ENCODE data around the gene ZNF839. TPM values are rescaled to one million over a fixed set of nuclear protein-coding genes. Genes with fewer than 3 reads are reported as not detected.
"Not testable (repeated sequence)": the region's sequence is repeated elsewhere in the genome, so short reads cannot be mapped to it uniquely, and the experiment has no call there.

The ZNF839 gene
- total and polyA plus RNA-seq, 5 experiments from 2014 or later, result 4.3 to 19.5 (median 7.2) TPM

DNA sequence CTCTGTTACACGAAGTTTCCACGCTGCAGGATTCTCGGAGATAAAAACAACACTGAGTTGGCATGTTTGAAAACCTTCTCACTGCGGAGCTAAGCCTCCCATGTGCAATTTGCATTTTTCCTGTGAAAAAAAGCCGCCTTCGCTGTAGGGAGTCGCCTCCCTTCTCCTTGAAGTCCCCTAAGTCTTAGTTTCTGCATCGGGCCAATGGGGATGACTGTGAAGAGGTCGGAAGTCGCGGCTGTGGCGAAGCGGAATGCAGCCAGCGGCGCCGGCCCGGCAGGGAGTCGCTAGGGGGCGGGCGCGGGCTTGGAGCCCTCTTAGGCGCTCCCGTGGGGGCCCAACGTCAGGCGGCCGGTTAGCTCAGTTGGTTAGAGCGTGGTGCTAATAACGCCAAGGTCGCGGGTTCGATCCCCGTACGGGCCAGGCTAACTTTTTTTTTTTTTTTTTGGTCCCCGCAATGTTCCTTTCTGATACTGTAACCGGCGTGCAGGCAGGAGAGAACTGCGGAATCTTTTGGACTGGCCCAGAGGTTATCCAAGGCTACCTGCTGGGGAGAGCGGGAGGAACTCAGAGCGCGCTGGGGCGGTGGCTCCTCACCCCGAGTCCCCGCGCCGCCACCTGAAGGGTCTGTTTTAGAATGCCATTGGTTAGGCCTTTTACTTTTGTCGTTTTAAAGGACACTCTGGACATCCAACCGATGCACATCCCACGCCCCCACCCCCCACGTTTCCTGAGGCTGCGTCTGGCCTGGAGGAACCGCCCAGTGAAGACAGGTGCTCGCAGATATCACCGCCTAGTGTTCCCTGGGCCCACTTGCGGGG, 2.6 kb upstream of the ZNF839 start:
- POLR2A ChIA-PET, result interaction anchor here (0.5 to 2.3 kb wide), 14 partner anchors 9 to 611 kb away, joined by 3 to 10 read pairs (median 4); partner anchors contain the start of genes CINP, DYNC1H1, MOK and TECPR2
- peak overlapping the region; percentile 94 to 100 (median 98) for H3K27ac Mint-ChIP-seq
- DNase-seq (peak; percentile 89 to 98 (median 95)), ATAC-seq (peak; percentile 63 to 66)
- peaks cover 0 to 3% (median 0%) of the 10 kb centered on the region in 5 donors for H3K27me3 Mint-ChIP-seq
- peaks cover 0 to 3% (median 0%) of the 10 kb centered on the region in 9 donors for H3K9me3 Mint-ChIP-seq
- peaks cover 27 to 70% (median 69%) of the 10 kb centered on the region in 4 donors for H3K4me1 Mint-ChIP-seq
- H3K4me3 Mint-ChIP-seq, result peak overlapping the region; percentile 89 to 98 (median 95)
- H3K36me3 Mint-ChIP-seq, result no peaks in the 10 kb centered on the region

DNA sequence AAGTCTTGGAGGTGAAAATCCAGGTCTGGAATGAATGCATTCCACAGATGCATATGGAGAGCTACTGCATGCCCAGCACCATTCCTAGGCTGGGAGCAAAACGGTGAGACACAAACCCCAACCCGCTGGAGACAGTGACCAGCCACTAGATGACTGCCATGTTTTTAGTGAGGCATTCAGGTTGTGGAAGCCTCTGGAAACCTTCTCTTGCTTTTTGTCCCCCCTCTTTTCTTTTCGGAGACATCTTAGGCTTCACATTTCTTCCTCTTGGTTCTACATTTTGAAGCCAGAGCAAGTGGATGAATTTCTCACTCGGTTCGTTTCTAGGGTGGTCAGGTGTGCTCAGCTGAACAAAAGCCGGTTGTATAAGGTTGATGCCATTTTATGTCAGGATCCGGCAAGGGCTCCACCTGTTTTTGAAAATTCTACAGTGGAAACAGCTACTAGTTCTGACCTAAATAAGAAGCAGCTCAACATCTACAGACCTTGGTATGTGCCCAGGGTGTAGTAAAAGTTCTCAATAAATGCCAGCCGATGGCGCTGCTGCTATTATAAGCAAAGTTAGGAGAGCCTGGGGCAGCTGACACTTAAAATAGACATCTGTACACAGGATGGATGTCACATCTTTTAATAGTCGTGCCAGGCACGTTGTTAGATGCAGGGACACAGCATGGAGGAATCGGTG, 1.8 kb upstream of the ZNF839 start:
- Mint-ChIP-seq H3K4me1 (peaks cover 29 to 73% (median 69%) of the 10 kb centered on the region in 4 donors), H3K27me3 (peaks cover 0 to 3% (median 0%) of the 10 kb centered on the region in 5 donors)

DNA sequence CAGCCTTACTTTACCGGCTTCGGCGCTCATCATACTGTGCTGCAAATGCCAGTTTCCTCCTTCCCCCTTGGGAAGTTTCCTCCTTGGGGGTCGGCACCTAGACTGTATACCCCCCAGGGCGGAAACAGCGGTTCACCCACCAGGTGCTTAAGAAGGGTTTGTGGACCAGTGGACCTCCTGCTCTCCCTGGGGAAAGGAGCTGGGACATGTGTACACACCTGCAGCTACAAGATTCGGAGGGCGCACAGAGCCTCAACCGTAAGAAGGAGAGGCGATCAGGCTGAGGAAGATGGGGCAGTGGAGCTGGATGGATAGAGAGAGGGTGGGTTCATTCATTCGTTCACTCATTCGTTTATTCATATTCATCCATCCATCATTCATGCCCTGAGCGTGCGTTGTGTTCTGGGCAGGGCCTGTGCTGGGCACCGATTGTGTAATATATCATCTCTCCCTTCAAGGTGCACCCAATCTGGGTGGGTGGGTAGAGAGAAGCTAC, 717 bp upstream of the ZNF839 start:
- H3K4me3 Mint-ChIP-seq, result peak overlapping the region; percentile 89 to 98 (median 95)
- peak overlapping the region; percentile 94 to 100 (median 98) for H3K27ac Mint-ChIP-seq

More for the DNA sequence above, 1.8 kb upstream of the ZNF839 start:
- H3K27ac Mint-ChIP-seq, result peak overlapping the region; percentile 94 to 100 (median 98)
- H3K4me3 Mint-ChIP-seq, result peak overlapping the region; percentile 89 to 98 (median 95)
- peaks cover 0 to 3% (median 0%) of the 10 kb centered on the region in 9 donors for H3K9me3 Mint-ChIP-seq
- POLR2A ChIA-PET, result interaction anchor here (0.5 to 2.3 kb wide), 9 partner anchors 9 to 1772 kb away, joined by 3 to 10 read pairs (median 4); partner anchors contain the start of genes CINP, DYNC1H1, MOK and TECPR2
- DNase-seq (peak in 2 of 10 donors; percentile 23 to 24), ATAC-seq (no peak)
- no peaks in the 10 kb centered on the region for H3K36me3 Mint-ChIP-seq

DNA sequence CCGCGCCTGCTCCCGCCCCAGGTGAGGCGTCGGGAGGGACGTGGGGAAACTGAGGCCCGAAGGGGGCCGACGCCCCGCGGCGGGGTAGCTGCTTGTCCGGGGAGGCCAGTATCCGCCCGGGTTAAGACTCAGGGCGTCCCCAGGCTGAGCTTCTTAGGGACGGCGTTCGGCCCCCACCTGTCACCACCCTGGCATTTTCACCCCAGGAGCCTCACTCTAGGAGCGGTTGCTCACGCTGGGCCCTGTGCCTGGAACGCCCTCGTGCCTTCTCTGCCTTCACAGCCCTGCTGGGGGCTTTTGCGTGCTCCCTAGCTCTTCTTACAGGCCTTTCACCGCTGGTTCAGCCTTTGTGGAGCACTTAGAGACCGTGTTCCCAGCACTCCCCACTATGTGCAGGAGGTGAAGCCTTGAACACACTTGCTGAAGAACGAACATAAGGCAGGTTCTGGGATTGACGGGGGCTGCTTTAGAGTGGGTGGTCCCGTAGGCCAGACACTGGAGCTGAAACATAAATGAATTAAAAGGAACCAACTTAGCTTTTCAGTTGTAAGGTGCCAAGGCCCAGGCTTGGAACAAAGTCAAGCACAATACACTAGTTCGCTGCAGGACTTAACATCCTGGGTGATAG, 601 bp downstream of the ZNF839 start:
- peak overlapping the region; percentile 80 to 94 (median 89) for H3K4me3 Mint-ChIP-seq
- peaks cover 0 to 3% (median 0%) of the 10 kb centered on the region in 9 donors for H3K9me3 Mint-ChIP-seq
- POLR2A ChIA-PET, result interaction anchor here (0.9 to 2.2 kb wide), 9 partner anchors 12 to 499 kb away, joined by 3 to 11 read pairs (median 3); partner anchors contain the start of genes CINP, MOK and TECPR2

More for the DNA sequence above, 717 bp upstream of the ZNF839 start:
- DNase-seq, result no peak
- Mint-ChIP-seq H3K27me3 (peaks cover 0 to 3% (median 0%) of the 10 kb centered on the region in 5 donors), H3K36me3 (no peaks in the 10 kb centered on the region), H3K9me3 (peaks cover 0 to 3% (median 0%) of the 10 kb centered on the region in 9 donors), H3K4me1 (peaks cover 28 to 77% (median 70%) of the 10 kb centered on the region in 4 donors)
- POLR2A ChIA-PET, result interaction anchor here (0.6 to 2.0 kb wide), 7 partner anchors 14 to 558 kb away, joined by 3 to 11 read pairs (median 3); partner anchors contain the start of genes DYNC1H1, MOK and WDR20
- no peak for ATAC-seq

DNA sequence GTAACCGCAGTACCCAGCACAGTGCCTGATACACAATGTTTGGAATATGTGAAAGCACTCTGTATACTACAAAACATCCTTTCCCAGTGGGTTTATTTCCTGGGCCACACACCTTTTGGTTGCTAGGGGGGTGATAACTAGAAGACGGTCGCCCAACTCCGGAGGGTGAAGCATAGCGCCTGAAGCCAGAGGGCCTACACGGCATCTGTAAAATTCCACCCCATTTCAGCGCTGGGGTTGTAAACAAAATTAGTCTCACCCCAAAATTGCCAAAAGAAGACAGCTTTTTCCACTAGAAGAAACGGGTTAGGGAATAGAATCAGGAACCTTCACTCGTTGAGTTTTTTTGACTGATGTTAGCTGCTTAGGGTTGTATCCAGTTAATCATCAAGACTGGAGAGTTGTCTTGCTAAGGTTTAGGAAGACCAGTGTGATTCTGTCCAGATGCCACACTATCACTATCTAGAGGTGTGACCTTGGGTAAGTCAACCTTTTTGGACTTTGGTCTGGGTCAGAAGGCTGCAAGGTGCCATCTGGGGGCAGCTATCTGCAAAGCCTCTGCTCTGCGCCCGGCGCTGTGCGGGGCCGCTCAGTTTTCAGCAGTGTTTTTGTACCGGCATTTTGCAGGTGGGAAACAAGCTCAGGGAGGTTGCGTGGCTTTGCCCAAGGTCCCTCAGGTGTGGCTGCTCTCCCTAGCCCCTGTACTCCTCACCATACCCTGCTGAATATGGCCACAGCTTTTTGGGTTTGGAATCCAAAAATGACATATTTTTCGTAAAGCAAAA, 1.3 kb downstream of the ZNF839 start:
- H3K27me3 Mint-ChIP-seq, result peaks cover 0 to 3% (median 0%) of the 10 kb centered on the region in 5 donors
- POLR2A ChIA-PET, result interaction anchor here (1.0 to 2.2 kb wide), 7 partner anchors 11 to 497 kb away, joined by 3 to 11 read pairs (median 4); partner anchors contain the start of genes CINP, MOK and TECPR2
- peaks cover 0 to 5% (median 0%) of the 10 kb centered on the region in 3 donors for H3K36me3 Mint-ChIP-seq
- peak overlapping the region; percentile 80 to 94 (median 89) for H3K4me3 Mint-ChIP-seq
- ATAC-seq (no peak), DNase-seq (peak in 1 of 10 donors; percentile 1)
- H3K9me3 Mint-ChIP-seq, result peaks cover 0 to 3% (median 0%) of the 10 kb centered on the region in 9 donors
- H3K4me1 Mint-ChIP-seq, result peaks cover 20 to 62% (median 54%) of the 10 kb centered on the region in 4 donors
- peak overlapping the region; percentile 89 to 100 (median 96) for H3K27ac Mint-ChIP-seq

More for the DNA sequence above, 601 bp downstream of the ZNF839 start:
- H3K27ac Mint-ChIP-seq, result peak overlapping the region; percentile 89 to 100 (median 96)
- DNase-seq, result peak; percentile 21 to 69 (median 49)
- ATAC-seq, result peak; percentile 46 to 48
- H3K27me3 Mint-ChIP-seq, result peaks cover 0 to 3% (median 0%) of the 10 kb centered on the region in 5 donors
- no peaks in the 10 kb centered on the region for H3K36me3 Mint-ChIP-seq
- peaks cover 20 to 67% (median 57%) of the 10 kb centered on the region in 4 donors for H3K4me1 Mint-ChIP-seq

DNA sequence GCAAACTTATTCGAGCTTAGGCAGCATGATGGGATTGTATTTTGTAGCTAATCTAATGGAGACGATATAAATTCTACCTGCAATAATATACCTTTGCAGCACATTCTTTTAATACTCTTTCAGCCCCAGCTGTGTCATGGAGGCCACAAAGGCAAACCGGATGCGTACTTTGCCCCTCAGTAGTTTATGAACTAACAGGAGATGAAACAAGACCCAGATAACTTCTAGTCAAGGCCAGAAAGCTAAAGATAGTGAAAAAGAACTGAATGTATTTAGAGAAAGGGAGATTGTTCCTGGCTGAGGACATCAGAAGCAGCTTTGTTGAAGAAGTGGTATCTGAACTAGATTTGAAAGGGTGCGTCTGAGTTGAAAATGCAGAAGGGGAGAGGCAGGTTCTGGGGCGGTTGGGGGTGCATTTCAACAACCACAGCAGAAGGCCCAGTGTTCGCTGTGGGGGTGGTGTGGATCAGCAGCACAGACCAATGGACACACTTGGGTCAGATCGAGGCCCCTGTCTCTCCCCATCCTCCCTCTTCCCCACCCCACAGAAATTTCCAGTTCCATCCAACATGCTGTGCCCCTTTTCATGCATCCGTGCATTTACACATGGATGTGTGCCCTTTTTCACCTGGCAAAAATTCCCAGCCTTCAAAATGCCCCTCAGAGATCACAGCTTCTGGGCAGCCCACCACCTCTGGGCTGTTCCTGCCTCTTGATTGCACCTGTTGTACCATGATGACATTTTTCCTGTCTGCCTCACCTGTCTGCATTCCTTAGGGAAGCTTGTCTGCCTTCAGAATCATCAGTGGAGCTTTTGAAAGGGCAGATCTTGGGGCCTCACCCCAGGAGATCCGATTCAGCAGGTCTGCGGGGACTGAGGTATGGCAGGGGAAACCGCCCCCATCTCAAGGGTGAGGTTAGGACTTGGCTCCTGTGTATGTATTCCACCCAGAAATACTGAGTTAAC, 2.2 kb downstream of the ZNF839 start:
- ATAC-seq, result no peak
- peaks cover 0 to 10% (median 4%) of the 10 kb centered on the region in 3 donors for H3K36me3 Mint-ChIP-seq
- POLR2A ChIA-PET, result interaction anchor here (1.2 to 2.2 kb wide), 2 partner anchors 10 to 13 kb away, joined by 4 to 7 read pairs; no protein-coding TSS in a partner anchor
- H3K9me3 Mint-ChIP-seq, result peaks cover 0 to 2% (median 0%) of the 10 kb centered on the region in 9 donors
- peaks cover 18 to 56% (median 45%) of the 10 kb centered on the region in 4 donors for H3K4me1 Mint-ChIP-seq
- peak overlapping the region in 3 of 10 donors; percentile 0 to 89 (median 27) for H3K4me3 Mint-ChIP-seq
- peak in 1 of 10 donors; percentile 30 for DNase-seq
- peaks cover 0 to 2% (median 0%) of the 10 kb centered on the region in 5 donors for H3K27me3 Mint-ChIP-seq
- peak overlapping the region in 8 of 10 donors; percentile 41 to 98 (median 87) for H3K27ac Mint-ChIP-seq

DNA sequence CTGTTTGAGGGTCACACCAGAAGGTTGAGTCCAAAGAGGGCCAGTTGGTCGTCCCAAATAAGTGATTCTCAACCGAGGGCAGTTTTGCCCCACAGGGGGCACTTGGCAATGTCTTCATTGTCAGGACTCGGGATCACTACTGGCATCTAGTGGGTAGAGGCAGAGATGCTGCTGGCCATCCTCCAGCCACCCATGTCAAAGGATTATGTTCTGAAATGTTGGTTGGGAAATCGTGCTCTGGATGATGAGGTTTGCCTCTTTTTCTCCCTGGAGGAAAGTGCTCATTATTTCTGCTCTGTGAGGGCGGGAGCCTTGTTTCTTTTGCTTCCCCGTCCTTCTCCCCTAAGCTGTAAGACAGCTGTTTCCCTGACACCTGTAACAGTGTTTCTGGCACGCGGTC, 3.6 kb downstream of the ZNF839 start:
- H3K4me3 Mint-ChIP-seq, result peak overlapping the region in 4 of 10 donors; percentile 13 to 75 (median 32)
- peaks cover 0 to 11% (median 4%) of the 10 kb centered on the region in 3 donors for H3K36me3 Mint-ChIP-seq
- ATAC-seq (no peak), DNase-seq (peak in 2 of 10 donors; percentile 28 to 66)
- POLR2A ChIA-PET, result no interaction called here
- no peaks in the 10 kb centered on the region for H3K27me3 Mint-ChIP-seq
- H3K9me3 Mint-ChIP-seq, result no peaks in the 10 kb centered on the region
- H3K4me1 Mint-ChIP-seq, result peaks cover 12 to 42% (median 32%) of the 10 kb centered on the region in 4 donors
- peak overlapping the region in 7 of 10 donors; percentile 57 to 88 (median 83) for H3K27ac Mint-ChIP-seq

DNA sequence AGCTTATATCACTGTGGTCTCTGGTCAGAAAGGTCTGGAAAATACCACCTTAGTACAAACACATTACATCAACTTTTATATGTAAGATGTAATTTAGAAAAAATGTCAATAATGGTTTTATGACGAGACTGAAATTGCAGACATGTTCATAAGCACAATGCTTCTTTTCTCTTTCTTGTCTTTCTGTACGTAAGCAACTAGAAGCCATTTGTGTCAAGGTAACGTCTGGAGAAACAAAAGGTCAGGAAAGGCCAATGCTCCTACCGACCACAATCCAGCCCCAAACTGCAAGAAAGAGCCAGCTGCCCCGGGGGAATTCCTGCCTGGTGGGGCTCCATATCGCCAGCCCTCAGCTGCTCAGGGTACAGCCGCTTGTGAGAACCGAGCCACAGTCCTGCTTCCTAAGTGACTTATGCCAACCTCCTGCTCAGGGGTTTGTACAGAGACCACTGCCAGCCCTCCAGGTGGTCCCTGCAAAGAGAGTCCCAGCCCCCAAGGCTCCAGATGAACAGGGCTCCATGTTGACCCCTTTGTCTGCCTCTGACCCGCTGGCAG, 6.3 kb downstream of the ZNF839 start:
- H3K36me3 Mint-ChIP-seq, result peaks cover 0 to 14% (median 4%) of the 10 kb centered on the region in 3 donors
- peaks cover 6 to 20% (median 11%) of the 10 kb centered on the region in 4 donors for H3K4me1 Mint-ChIP-seq
- H3K4me3 Mint-ChIP-seq, result no peak overlapping the region
- POLR2A ChIA-PET, result no interaction called here
- no peak for ATAC-seq
- DNase-seq, result no peak
- H3K9me3 Mint-ChIP-seq, result no peaks in the 10 kb centered on the region
- H3K27me3 Mint-ChIP-seq, result no peaks in the 10 kb centered on the region
- peak overlapping the region in 1 of 10 donors; percentile 51 for H3K27ac Mint-ChIP-seq

DNA sequence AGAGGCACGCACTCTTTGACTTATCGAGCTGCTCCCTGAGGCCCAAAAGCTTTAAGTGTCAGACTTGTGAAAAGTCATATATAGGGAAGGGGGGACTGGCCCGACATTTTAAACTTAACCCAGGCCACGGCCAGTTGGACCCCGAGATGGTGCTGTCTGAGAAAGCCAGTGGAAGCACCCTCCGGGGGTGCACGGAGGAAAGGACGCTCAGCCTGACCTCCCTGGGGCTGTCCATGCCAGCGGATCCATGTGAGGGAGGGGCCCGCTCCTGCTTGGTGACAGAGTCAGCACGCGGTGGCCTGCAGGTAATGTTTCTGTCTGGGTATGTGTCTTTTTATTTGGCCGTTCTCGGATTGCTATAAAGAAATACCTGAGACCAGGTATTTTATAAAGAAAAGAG, 7.0 kb downstream of the ZNF839 start:
- DNase-seq, result no peak
- peak overlapping the region in 1 of 10 donors; percentile 51 for H3K27ac Mint-ChIP-seq
- H3K9me3 Mint-ChIP-seq, result no peaks in the 10 kb centered on the region
- H3K27me3 Mint-ChIP-seq, result no peaks in the 10 kb centered on the region
- ATAC-seq, result no peak
- peaks cover 0 to 16% (median 4%) of the 10 kb centered on the region in 3 donors for H3K36me3 Mint-ChIP-seq
- POLR2A ChIA-PET, result no interaction called here
- H3K4me1 Mint-ChIP-seq, result peaks cover 3 to 13% (median 6%) of the 10 kb centered on the region in 4 donors
- no peak overlapping the region for H3K4me3 Mint-ChIP-seq

DNA sequence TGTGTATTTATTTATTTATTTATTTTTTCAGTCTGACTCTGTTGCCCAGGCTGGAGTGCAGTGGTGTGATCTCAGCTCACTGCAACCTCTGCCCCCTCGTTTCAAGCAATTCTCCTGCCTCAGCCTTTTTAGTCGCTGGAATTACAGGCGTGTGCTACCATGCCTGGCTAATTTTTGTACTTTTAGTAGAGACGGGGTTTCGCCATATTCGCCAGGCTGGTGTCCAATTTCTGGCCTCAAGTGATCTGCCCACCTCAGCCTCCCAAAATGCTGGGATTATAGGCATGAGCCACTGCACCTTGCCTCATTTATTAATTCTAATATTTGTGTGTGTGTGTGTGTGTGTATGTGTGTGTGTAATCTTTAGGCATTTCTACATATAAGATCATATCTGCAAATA, 9.8 kb downstream of the ZNF839 start:
- not testable (repeated sequence) for H3K27me3 Mint-ChIP-seq, H3K9me3 Mint-ChIP-seq, H3K4me3 Mint-ChIP-seq, H3K4me1 Mint-ChIP-seq, DNase-seq, ATAC-seq
- POLR2A ChIA-PET, result interaction anchor here (0.5 kb wide), 1 partner anchor 21 kb away, joined by 5 read pairs; no protein-coding TSS in a partner anchor
- H3K27ac Mint-ChIP-seq, result peak overlapping the region in 1 of 10 donors; percentile 29
- H3K36me3 Mint-ChIP-seq, result peaks cover 0 to 35% (median 10%) of the 10 kb centered on the region in 3 donors

Data from naive thymus-derived CD8-positive, alpha-beta T cell (primary cell).